ENCODE measurements around the gene ABCC1.

DNA sequence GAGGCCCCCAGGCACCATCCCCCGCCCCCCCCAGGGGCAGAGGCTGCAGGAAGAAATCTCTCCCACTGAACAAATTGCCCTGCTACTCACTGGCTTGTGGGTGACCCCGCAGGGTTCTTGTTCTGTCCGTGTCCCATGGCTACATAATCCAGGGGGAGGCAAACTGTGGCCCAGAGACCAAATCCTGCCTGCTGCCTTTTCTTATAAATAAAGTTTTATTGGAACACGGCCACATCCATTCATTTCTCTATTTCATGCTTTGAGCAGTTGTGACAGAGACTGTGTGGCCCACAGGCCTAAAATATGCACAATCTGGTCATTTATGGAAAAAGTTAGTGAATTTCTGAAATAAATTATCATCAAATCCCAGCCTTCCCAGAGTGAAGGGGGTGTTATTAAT, 235.7 kb downstream of the ABCC1 start:
- TF ChIP-seq GATA2 (CRISPR knock-in tag; IDR thresholded peaks at IDR 0.05): no peak
- TF ChIP-seq, protein P1, sequence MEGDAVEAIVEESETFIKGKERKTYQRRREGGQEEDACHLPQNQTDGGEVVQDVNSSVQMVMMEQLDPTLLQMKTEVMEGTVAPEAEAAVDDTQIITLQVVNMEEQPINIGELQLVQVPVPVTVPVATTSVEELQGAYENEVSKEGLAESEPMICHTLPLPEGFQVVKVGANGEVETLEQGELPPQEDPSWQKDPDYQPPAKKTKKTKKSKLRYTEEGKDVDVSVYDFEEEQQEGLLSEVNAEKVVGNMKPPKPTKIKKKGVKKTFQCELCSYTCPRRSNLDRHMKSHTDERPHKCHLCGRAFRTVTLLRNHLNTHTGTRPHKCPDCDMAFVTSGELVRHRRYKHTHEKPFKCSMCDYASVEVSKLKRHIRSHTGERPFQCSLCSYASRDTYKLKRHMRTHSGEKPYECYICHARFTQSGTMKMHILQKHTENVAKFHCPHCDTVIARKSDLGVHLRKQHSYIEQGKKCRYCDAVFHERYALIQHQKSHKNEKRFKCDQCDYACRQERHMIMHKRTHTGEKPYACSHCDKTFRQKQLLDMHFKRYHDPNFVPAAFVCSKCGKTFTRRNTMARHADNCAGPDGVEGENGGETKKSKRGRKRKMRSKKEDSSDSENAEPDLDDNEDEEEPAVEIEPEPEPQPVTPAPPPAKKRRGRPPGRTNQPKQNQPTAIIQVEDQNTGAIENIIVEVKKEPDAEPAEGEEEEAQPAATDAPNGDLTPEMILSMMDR (IDR thresholded peaks at IDR 0.05): no peak

Data from SK-N-SH (cell line).